ENCODE results near the gene APOO.
"Not testable (repeated sequence)": the region's sequence is repeated elsewhere in the genome, so short reads cannot be mapped to it uniquely, and the experiment has no call there.

The APOO gene

GRCh38 chrX:23902419-23902818, 5.3 kb downstream of the APOO start:
- peak; percentile 46 for DNase-seq (ENCODE audit: low spot score)

DNA sequence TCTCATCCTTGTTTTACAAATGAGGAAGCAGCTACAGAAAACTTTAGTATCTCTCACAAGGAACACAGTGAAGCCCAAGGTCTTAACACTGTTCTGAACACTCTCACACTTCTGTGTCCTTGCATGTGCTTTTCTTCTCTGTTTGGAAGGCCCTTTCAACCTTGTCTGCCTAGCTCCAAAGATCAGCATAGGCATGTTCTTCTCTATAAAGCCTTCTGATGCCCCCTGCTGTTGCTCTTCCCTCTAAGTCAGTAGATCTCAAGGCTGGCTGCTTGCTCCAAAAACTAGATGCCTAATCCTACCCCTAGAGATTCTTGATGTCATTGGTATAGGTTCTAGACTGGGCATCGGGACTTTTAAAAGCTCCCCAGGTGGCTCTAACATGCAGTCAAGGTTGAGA, 5.9 kb downstream of the APOO start:
- peak; percentile 44 for DNase-seq (ENCODE audit: low spot score)

GRCh38 chrX:23901060-23901459, 6.7 kb downstream of the APOO start:
- DNase-seq (ENCODE audit: low spot score), result no peak

DNA sequence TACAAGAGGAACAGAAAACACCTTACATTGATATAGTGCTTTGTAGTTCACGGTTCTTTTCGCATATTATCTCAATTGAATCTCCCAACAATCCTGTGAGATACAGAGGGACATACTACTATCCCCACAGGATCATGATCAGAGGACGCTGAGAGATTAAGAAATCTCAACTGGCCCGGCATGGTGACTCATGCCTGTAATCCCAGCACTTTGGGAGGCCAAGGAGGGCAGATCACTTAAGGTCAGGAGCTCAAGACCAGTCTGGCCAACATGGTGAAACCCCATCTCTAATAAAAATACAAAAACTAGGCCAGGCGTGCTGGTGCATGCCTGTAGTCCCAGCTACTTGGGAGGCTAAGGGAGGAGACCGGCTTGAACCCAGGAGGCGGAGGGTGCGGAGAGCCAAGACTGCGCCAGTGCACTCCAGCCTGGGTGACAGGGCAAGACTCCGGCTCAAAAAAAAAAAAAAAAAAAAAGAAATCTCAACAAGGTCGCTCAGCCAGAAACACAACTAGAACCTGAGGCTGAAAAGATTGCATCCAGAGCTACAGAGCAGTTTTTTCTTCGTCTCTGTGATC, 7.4 kb downstream of the APOO start:
- DNase-seq (ENCODE audit: low spot score), result no peak

DNA sequence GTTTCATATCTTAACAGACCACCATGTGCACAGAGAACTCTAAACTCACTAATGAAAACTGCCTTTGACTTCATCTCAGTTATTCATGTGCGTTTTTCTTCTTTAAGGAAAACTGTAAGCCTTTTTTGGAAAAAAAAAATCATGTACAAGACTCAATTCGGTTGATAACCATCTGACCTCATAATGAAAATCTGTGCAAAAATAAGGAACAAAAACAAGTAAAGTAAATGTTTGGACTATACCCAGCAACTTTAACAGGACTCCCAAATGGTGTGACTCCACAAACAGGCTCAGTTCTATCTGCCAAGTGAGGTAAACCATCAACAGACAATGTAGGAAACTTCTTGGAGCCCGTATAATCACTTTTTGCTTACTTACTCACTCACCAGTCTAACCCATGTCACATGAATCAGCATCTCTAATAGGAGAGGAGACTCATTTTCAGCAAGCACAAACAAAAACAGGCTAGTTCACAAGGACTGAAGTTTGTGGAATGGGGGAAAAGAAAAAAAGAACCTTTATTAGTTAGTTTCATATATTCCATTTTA, 9.3 kb downstream of the APOO start:
- DNase-seq (ENCODE audit: low spot score), result no peak

GRCh38 chrX:23896981-23897380, 10.8 kb downstream of the APOO start:
- DNase-seq (ENCODE audit: low spot score), result no peak

- DNase-seq (ENCODE audit: low spot score), result not testable (repeated sequence)
Measured at GRCh38 chrX:23896539-23896938, 11.2 kb downstream of the APOO start.

- not testable (repeated sequence) for DNase-seq (ENCODE audit: low spot score)
Measured at GRCh38 chrX:23894993-23895392, 12.7 kb downstream of the APOO start.

GRCh38 chrX:23890933-23891332, 16.8 kb downstream of the APOO start:
- DNase-seq (ENCODE audit: low spot score), result no peak

- no peak for DNase-seq (ENCODE audit: low spot score)
Measured at GRCh38 chrX:23888887-23889501, 18.7 kb downstream of the APOO start.

DNA sequence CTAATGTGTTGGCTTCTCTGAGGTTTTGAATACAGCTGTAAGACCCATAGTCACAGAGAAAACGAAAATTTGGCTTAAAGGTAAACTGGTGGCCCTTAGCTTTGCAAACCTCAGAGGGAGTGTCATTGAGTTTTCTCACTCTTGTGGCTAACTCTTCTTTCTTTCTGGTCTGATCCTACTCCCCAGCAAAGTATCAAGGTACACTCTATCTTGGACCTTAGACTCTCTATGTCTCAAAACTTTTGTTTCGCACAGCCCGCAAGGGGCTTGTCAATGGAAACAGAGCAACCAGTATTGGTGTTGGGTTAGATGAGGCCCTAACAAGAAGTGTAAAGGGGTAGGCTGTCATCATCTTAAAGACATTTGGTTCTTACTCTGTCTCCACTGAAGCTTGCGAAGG, 19.8 kb downstream of the APOO start:
- no peak for DNase-seq (ENCODE audit: low spot score)

DNA sequence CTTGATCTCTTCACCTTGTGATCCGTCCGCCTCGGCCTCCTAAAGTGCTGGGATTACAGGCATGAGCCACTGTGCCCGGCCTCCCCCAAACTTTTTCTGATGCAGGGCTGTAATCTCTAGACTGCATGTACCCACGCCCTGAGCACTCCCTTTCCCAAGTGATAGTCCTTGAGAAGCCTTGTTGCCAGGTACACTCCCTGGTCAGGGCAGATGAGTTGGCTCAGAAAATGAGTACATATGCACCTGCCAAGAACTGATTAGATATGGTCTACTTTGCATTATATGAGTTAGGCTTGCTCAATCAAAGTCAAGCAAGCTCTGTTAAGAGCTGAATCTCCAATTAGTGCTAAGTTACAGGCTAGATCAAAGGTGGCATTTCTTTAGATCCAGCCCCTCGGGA, 20.3 kb downstream of the APOO start:
- no peak for DNase-seq (ENCODE audit: low spot score)

DNA sequence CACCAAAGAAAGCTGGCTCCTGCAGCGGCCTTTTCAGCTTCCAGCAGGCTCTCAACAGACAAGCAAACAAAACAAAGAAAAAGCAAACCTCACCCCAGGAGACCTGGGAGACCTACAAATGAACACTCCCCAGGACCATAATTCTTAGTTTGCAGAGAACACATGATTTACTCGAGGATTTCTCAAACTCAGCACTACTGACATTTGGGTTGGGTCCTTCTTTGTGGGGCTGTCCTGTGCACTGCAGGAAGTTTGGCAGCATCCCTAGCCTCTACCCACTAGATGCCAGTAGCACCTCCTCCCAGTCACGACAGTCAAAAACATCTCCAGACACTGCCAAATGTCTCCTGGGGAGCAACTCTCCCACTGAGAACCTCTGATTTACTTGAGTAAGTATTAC, 21.9 kb downstream of the APOO start:
- no peak for DNase-seq (ENCODE audit: low spot score)

DNA sequence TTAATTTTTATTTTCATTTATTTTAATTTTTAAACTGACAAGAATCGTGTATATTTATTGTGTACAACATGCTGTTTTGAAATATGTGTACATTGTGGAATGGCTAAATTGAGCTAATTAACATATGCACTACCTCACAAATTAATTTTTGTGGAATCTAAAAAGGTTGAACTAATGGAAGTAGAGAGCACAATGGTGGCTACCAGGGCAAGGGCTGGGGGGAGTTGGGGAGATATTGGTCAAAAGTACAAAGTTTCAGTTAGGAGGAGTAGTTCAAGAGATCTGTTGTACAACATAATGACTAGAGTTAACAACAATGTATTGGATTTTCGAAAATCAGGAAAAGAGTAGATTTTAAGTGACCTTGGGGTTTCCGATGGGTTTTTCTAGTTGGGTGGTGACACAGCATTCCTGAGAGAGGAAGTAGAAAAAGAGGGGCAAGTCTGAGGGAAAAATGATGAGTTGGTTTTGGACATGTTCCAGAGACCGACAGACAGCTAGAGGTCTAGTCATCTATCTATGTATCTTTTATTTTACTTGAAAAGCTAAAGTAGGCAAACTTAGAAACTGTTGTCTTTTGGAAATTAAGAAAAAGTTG, 23.2 kb downstream of the APOO start:
- DNase-seq (ENCODE audit: low spot score), result no peak

GRCh38 chrX:23883737-23884354, 23.9 kb downstream of the APOO start:
- DNase-seq (ENCODE audit: low spot score), result peak; percentile 78

DNA sequence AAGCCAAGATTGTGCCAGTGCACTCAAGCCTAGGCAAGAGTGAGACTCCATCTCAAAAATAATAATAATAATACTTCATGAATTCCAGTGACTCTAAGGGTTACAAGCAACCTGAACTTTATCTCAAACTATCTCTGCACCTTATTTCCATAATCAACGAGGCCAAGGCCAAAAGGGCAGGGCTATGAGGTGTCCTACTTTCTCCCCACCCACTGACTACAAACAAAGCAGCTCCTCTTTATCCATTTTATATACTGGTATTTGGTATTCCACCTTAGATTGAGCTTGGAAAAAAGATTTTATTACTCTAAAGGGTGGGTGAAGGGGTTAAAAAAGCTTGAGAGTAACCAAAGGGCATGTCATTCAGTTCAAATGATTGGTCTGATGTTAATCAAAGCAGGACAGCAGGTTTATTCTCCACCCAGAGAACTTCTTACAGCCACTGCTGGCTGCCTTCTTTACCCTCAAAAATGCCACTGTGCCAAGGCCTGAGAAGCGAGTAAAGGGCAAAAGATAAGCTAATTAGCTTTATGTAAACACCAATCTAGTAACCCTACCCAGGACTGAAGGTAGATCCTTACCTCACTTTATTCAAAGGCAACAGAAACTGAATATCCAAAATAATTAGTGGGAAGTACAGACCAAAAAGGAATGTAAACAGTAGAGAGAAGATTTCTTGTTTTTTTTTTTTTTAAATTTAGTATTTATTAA, 28.2 kb downstream of the APOO start:
- no peak for DNase-seq (ENCODE audit: low spot score)

- no peak for DNase-seq (ENCODE audit: low spot score)
Measured at GRCh38 chrX:23871905-23872546, 35.7 kb downstream of the APOO start.

- DNase-seq (ENCODE audit: low spot score), result no peak
Measured at GRCh38 chrX:23870041-23870440, 37.7 kb downstream of the APOO start.

DNA sequence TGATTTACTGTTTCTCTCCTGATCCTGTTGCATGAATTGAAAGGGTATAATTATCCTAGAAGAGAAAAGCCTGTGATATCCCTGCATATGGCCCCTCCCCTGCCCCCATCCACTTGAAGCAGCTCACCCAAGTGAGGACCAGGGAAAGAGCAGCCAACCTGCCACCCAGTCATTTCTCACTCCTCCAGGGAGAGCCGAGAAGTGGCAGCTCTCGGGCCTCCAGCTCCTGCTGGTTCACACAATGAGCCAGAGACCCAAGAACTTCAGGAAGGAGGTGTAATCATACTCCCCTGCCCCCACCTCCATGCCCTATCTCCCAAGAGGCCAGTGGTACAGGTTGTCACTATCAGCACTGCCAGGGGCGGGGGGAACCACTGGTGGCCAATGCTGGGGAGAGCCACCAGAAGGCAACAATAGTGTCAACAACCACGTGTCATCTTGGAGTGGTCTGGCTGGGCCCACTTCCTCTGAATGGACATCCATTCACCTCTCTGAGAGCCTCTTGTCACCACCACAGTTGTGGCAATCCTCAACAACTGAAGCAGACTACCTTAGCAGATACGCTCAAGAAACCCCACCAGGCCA, 42.9 kb downstream of the APOO start:
- DNase-seq (ENCODE audit: low spot score), result no peak

GRCh38 chrX:23861952-23862351, 45.8 kb downstream of the APOO start:
- not testable (repeated sequence) for DNase-seq (ENCODE audit: low spot score)

DNA sequence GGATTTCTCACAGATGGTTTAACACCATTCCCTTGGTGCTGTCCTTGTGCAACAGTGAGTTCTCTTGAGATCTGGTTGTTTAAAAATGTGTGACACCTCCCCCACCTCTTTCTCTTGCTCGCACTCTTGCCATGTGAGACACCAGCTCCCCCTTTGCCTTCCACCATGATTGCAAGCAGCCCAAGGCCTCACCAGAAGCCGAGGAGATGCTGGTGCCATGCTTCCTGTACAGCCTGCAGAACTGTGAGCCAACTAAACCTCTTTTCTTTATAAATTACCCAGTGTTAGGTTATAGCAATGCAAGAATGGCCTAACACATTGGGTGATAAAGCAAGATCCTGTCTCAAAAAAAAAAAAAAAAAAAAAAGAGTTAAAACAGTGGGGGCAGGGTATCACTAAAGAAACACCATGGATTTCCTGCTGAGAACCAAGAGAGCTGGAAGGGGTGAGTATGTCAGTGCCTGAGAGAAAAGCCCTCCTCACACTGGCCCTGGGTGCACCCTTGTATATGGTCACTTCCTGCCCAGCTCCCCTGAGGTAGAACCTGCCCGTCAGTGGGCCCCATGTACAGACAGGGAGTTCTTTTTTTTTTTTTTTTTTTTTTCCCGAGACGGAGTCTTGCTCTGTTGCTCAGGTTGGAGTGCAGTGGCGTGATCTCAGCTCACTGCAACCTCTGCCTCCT, 46.4 kb downstream of the APOO start:
- DNase-seq (ENCODE audit: low spot score), result no peak

All from hepatic stellate cell (primary cell).